Liver (tissue), 9 donors: Measurements from ENCODE around the gene ZNF43. TPM values are rescaled to one million over a fixed set of nuclear protein-coding genes. Genes with fewer than 3 reads are reported as not detected.
A peak's percentile ranks its signal among the peaks of the same experiment; 100 is the strongest.
"Not testable (repeated sequence)": the region's sequence is repeated elsewhere in the genome, so short reads cannot be mapped to it uniquely, and the experiment has no call there.

Source experiments
- DNase-seq: peaks from one replicate; pipeline ENCODE4 v3.0.0-alpha.2; 2017; ENCODE audit warnings: low spot score
- H3K27ac ChIP-seq, 2 donors: one replicate each; pipeline ENCODE4 v1.7.0; 2013; ENCODE audit warnings: inconsistent platforms in 2 of 2, low read length in 2 of 2, control low read depth in 1 of 2, low read depth in 1 of 2, mild to moderate bottlenecking in 1 of 2
- H3K27me3 ChIP-seq, 4 donors: one replicate each; pipeline versions ENCODE4 v1.6.1 to v1.7.0; 2013; ENCODE audit warnings: low read length in 3 of 4, inconsistent platforms in 1 of 4, mild to moderate bottlenecking in 1 of 4, moderate library complexity in 1 of 4; ENCODE audit not compliant: control insufficient read depth in 4 of 4, insufficient read depth in 4 of 4
- H3K36me3 ChIP-seq, 4 donors: one replicate each; pipeline versions ENCODE4 v1.6.1 to v1.7.0; 2013; ENCODE audit warnings: low read length in 3 of 4, mild to moderate bottlenecking in 3 of 4, low read depth in 1 of 4, moderate library complexity in 1 of 4; ENCODE audit not compliant: control insufficient read depth in 4 of 4, insufficient read depth in 3 of 4
- H3K4me1 ChIP-seq, 4 donors: one replicate each; pipeline versions ENCODE4 v1.6.1 to v1.7.0; 2013; ENCODE audit warnings: low read length in 3 of 4, mild to moderate bottlenecking in 3 of 4, moderate library complexity in 1 of 4; ENCODE audit not compliant: control insufficient read depth in 4 of 4, insufficient read depth in 4 of 4
- H3K4me3 ChIP-seq, 3 donors: one replicate each; pipeline versions ENCODE4 v1.6.1 to v1.7.0; 2013; ENCODE audit warnings: low read length in 3 of 3, control low read depth in 1 of 3, low read depth in 1 of 3, mild to moderate bottlenecking in 1 of 3
- H3K9ac ChIP-seq, 2 donors: one replicate each; pipeline ENCODE4 v1.7.0; 2013; ENCODE audit warnings: low read length in 2 of 2, mild to moderate bottlenecking in 2 of 2, moderate library complexity in 2 of 2, control low read depth in 1 of 2, low read depth in 1 of 2
- H3K9me3 ChIP-seq, 4 donors: one replicate each; pipeline versions ENCODE4 v1.6.1 to v1.7.0; 2013; ENCODE audit warnings: low read length in 3 of 4; ENCODE audit not compliant: control insufficient read depth in 4 of 4
- ATF3 ChIP-seq: IDR thresholded peaks from 2 replicates; pipeline ENCODE4 v1.6.1; 2016; ENCODE audit warnings: antibody characterized with exemption
- CTCF ChIP-seq: fragments of 150-350 bp; IDR thresholded peaks from 2 replicates; pipeline ENCODE4 v1.5.1; 2017; ENCODE audit warnings: improper control_type of control experiment, low read depth, low read length; ENCODE audit not compliant: missing input control
- EGR1 ChIP-seq, 2 donors: IDR thresholded peaks; 2 replicates each; pipeline ENCODE4 v1.6.1; 2016 to 2018; ENCODE audit warnings: antibody characterized with exemption in 2 of 2, low read depth in 2 of 2
- FOXA1 ChIP-seq: IDR thresholded peaks from 2 replicates; pipeline ENCODE4 v1.6.1; 2016; ENCODE audit warnings: antibody characterized with exemption
- FOXA2 ChIP-seq: IDR thresholded peaks from 2 replicates; pipeline ENCODE4 v1.6.1; 2016; ENCODE audit warnings: antibody characterized with exemption
- GABPA ChIP-seq, 2 donors: IDR thresholded peaks in 1 of 2; conservative IDR thresholded peaks in 1 of 2; 2 replicates each; pipeline ENCODE4 v1.6.1; 2016; ENCODE audit warnings: antibody characterized with exemption in 2 of 2, mild to moderate bottlenecking in 1 of 2, moderate library complexity in 1 of 2
- HNF4A ChIP-seq, 2 donors: conservative IDR thresholded peaks; 2 replicates each; pipeline ENCODE4 v1.6.1; 2016; ENCODE audit warnings: antibody characterized with exemption in 2 of 2, mild to moderate bottlenecking in 2 of 2
- HNF4G ChIP-seq: IDR thresholded peaks from 2 replicates; pipeline ENCODE4 v1.6.1; 2016; ENCODE audit warnings: antibody characterized with exemption
- JUND ChIP-seq, 2 donors: IDR thresholded peaks; 2 replicates each; pipeline ENCODE4 v1.6.1; 2016; ENCODE audit warnings: antibody characterized with exemption in 2 of 2
- NR2F2 ChIP-seq: IDR thresholded peaks from 2 replicates; pipeline ENCODE4 v1.6.1; 2016; ENCODE audit warnings: antibody characterized with exemption
- RAD21 ChIP-seq, 2 donors: IDR thresholded peaks; 2 replicates each; pipeline ENCODE4 v1.6.1; 2016; ENCODE audit warnings: antibody characterized with exemption in 2 of 2, mild to moderate bottlenecking in 2 of 2
- RXRA ChIP-seq, 2 donors: IDR thresholded peaks; 2 replicates each; pipeline ENCODE4 v1.6.1; 2017 to 2018; ENCODE audit warnings: antibody characterized with exemption in 2 of 2, mild to moderate bottlenecking in 1 of 2
- SP1 ChIP-seq: IDR thresholded peaks from 2 replicates; pipeline ENCODE4 v1.6.1; 2018; ENCODE audit warnings: antibody characterized with exemption, mild to moderate bottlenecking
- TAF1 ChIP-seq: conservative IDR thresholded peaks from 2 replicates; pipeline ENCODE4 v1.6.1; 2016; ENCODE audit warnings: antibody characterized with exemption, mild to moderate bottlenecking
- YY1 ChIP-seq: IDR thresholded peaks from 2 replicates; pipeline ENCODE4 v1.6.1; 2016; ENCODE audit warnings: antibody characterized with exemption, mild to moderate bottlenecking
- WGBS: extraction: QIAGEN DNeasy Blood & Tissue Kit; methylation state at CpG from one replicate; pipeline ENCODE4 v1.1.7; 2013; 5-methylcytosine and 5-hydroxymethylcytosine counted together
- polyA plus RNA-seq, 2 donors: library from polyadenylated mRNA; stranded (reverse) in 1 of 2; unstranded in 1 of 2; fragments of 200-250 nt in 1 of 2; fragments of >200 nt in 1 of 2; fragmentation: Nextera tagmentation in 1 of 2; extraction: Ambion mirVana in 1 of 2; gene quantifications; one replicate each; pipeline versions ENCODE4 v1.2.1 to v1.2.3, GENCODE V29; 2013 to 2015
- total RNA-seq, 2 donors: library from RNA; depleted of rRNA; stranded (reverse); fragments of >200 nt; gene quantifications; one replicate each; pipeline ENCODE4 v1.2.3, GENCODE V29; 2014
- TF ChIP-seq, protein P1 (sequence below): IDR thresholded peaks from 2 replicates; pipeline ENCODE4 v1.6.1; 2016; ENCODE audit warnings: antibody characterized with exemption, mild to moderate bottlenecking
- TF ChIP-seq, protein P2 (sequence below): IDR thresholded peaks from 2 replicates; pipeline ENCODE4 v1.6.1; 2016; ENCODE audit warnings: antibody characterized with exemption
- TF ChIP-seq, protein P3 (sequence below): IDR thresholded peaks from 2 replicates; pipeline ENCODE4 v1.6.1; 2016; ENCODE audit warnings: antibody characterized with exemption
- donor health status: healthy.
- donor health status: healthy.
- donor health status: healthy.
- donor health status: healthy.
- donor health status: healthy.

ZNF43 gene
- total RNA-seq (1 to 10 TPM; 2.0 to 6.9 TPM), polyA plus RNA-seq (1 to 10 TPM in 1 of 2 donors, under 1 TPM in 1; 0.31 to 1.5 TPM)

DNA sequence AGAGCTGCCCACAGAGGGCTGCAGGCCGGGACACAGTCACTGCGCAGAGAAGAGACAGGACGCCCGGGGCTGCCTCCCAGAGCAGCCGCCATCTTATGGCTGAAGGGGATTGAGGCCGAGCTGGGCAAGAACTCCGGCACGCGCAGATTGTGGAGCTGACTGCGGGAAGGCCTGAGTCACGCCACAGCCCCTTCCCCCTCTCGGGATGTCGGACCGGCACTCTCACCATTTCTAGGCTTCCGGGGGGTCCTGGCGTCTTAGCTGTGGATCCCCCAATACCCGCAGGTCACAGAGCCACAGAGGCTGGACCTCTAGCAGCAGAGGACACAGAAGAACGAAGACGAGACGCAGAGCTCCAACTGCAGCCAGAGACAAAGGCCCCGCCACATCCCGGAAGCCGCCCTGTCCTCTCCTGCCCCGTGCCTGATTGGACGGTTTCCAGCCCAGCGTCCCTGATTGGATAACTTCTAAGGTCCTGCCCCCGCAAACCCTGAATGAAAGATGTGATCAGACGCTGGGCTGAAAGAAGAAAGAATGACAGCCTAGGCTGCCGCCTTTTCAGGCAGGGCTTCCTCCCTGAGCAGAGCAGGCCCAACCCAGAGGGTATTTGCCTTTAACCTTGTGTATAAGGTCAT is at the start of gene ZNF43:
Gene ZNF43, minus strand, starts transcription at position 373 of the 635 bp plus-strand sequence. Its CDS starts 144 bp downstream, at position 229.
- TF ChIP-seq, protein P1, sequence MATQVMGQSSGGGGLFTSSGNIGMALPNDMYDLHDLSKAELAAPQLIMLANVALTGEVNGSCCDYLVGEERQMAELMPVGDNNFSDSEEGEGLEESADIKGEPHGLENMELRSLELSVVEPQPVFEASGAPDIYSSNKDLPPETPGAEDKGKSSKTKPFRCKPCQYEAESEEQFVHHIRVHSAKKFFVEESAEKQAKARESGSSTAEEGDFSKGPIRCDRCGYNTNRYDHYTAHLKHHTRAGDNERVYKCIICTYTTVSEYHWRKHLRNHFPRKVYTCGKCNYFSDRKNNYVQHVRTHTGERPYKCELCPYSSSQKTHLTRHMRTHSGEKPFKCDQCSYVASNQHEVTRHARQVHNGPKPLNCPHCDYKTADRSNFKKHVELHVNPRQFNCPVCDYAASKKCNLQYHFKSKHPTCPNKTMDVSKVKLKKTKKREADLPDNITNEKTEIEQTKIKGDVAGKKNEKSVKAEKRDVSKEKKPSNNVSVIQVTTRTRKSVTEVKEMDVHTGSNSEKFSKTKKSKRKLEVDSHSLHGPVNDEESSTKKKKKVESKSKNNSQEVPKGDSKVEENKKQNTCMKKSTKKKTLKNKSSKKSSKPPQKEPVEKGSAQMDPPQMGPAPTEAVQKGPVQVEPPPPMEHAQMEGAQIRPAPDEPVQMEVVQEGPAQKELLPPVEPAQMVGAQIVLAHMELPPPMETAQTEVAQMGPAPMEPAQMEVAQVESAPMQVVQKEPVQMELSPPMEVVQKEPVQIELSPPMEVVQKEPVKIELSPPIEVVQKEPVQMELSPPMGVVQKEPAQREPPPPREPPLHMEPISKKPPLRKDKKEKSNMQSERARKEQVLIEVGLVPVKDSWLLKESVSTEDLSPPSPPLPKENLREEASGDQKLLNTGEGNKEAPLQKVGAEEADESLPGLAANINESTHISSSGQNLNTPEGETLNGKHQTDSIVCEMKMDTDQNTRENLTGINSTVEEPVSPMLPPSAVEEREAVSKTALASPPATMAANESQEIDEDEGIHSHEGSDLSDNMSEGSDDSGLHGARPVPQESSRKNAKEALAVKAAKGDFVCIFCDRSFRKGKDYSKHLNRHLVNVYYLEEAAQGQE = no peak
- TF ChIP-seq HNF4A (conservative IDR thresholded peaks at IDR 0.05) (no peak), HNF4G (no peak), CTCF (no peak), RAD21 (IDR thresholded peaks at IDR 0.05) (no peak), SP1 (peak; percentile 57), FOXA2 (no peak), YY1 (peak; percentile 78), EGR1 (IDR thresholded peaks at IDR 0.05; ENCODE audit: low read depth in 2 of 2) (no peak), RXRA (IDR thresholded peaks at IDR 0.05) (peak; percentile 36 to 59), JUND (IDR thresholded peaks at IDR 0.05) (no peak), GABPA (IDR thresholded peaks at IDR 0.05 in 1 of 2, conservative IDR thresholded peaks at IDR 0.05 in 1 of 2) (peak; percentile 36 to 68), ATF3 (no peak), TAF1 (peak; percentile 68), FOXA1 (no peak), NR2F2 (peak; percentile 73)
- TF ChIP-seq, protein P2, sequence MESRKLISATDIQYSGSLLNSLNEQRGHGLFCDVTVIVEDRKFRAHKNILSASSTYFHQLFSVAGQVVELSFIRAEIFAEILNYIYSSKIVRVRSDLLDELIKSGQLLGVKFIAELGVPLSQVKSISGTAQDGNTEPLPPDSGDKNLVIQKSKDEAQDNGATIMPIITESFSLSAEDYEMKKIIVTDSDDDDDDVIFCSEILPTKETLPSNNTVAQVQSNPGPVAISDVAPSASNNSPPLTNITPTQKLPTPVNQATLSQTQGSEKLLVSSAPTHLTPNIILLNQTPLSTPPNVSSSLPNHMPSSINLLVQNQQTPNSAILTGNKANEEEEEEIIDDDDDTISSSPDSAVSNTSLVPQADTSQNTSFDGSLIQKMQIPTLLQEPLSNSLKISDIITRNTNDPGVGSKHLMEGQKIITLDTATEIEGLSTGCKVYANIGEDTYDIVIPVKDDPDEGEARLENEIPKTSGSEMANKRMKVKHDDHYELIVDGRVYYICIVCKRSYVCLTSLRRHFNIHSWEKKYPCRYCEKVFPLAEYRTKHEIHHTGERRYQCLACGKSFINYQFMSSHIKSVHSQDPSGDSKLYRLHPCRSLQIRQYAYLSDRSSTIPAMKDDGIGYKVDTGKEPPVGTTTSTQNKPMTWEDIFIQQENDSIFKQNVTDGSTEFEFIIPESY = no peak
- TF ChIP-seq, protein P3, sequence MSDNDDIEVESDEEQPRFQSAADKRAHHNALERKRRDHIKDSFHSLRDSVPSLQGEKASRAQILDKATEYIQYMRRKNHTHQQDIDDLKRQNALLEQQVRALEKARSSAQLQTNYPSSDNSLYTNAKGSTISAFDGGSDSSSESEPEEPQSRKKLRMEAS = no peak
- peak; percentile 92 for DNase-seq

DNA sequence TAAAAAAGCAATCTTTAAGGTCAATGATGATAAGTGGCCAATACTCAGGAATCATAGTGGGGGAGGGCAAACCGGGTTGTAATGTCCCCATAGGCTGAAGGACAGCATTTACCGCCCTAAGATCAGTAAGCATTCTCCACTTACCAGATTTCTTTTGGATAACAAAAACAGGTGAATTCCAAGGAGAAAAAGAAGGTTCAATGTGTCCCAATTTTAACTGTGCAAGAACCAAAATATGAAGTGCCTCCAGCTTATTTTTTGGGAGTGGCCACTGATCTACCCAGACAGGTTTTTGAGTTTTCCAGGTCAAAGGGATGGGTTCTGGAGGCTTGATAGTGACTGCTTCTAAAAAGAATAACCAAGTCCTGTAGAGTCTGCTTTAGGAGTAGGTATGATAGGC is 49.5 kb upstream of the ZNF43 start:
- H3K27me3 ChIP-seq, H3K9ac ChIP-seq, DNase-seq, H3K4me1 ChIP-seq, H3K4me3 ChIP-seq, H3K9me3 ChIP-seq, H3K36me3 ChIP-seq, H3K27ac ChIP-seq: not testable (repeated sequence)
- 70% methylated on average over 2 of the region's 2 CpGs for WGBS

More for the DNA sequence above, at the start of gene ZNF43:
- Histone ChIP-seq H3K9ac (peak within 1 kb of the TSS; percentile 1 to 51), H3K4me1 (no peaks in the 10 kb centered on the region), H3K36me3 (peaks cover 0 to 4% (median 0%) of the 10 kb centered on the region in 4 donors), H3K27ac (peak within 1 kb of the TSS; percentile 70 to 75), H3K9me3 (peaks cover 2 to 9% (median 5%) of the 10 kb centered on the region in 4 donors), H3K27me3 (no peaks in the 10 kb centered on the region), H3K4me3 (peak within 1 kb of the TSS; percentile 22 to 46 (median 43))
- WGBS = 1% methylated on average over 29 of the region's 29 CpGs

- H3K4me3 ChIP-seq, H3K27me3 ChIP-seq, H3K36me3 ChIP-seq, DNase-seq, H3K9ac ChIP-seq, H3K4me1 ChIP-seq, H3K9me3 ChIP-seq, H3K27ac ChIP-seq: not testable (repeated sequence)
- WGBS = 79% methylated on average over 8 of the region's 8 CpGs
These were observed 48.8 kb upstream of the ZNF43 start for GRCh38 chr19:21884786-21885185.
